Erythroblast (primary cell): ENCODE data around the gene TFDP2.
A peak's percentile ranks its signal among the peaks of the same experiment; 100 is the strongest.

ENCODE experiments used
- DNase-seq, 2 experiments: peaks; one replicate each; lab custom pipeline; 2025; lab: John Stamatoyannopoulos, UW
- GATA1 ChIP-seq: IDR thresholded peaks from 2 replicates; pipeline ENCODE4 v1.6.1; 2011; ENCODE audit warnings: low read depth, mild to moderate bottlenecking, control low read depth, low read length, moderate library complexity
- POLR2A ChIP-seq: IDR thresholded peaks from 2 replicates; pipeline ENCODE4 v1.6.1; 2011; ENCODE audit warnings: mild to moderate bottlenecking, low read length

Gene TFDP2

DNA sequence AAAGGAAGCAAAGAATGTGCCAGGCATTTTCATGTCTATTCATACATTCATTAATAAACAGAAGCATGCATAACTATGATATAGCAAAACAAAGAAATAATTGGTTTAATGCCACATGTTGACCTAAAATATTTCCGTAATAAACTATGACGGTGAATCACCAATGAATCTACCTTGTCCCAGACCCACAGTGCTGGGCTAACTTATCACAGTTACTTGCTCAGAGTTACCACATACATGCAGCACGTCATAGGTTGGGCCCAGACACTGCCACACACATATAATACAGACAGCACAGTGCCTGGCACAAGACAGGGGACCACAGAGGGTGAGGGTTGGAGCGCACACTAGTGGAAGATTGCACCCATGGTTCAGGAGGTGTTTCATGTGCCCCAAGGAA is 186.0 kb downstream of the TFDP2 start:
- no peak for TF ChIP-seq GATA1
- no peak for TF ChIP-seq POLR2A
- no peak for DNase-seq

GRCh38 chr3:141960731-141961130 is 188.6 kb downstream of the TFDP2 start:
- TF ChIP-seq POLR2A (no peak), GATA1 (no peak)
- DNase-seq = no peak

DNA sequence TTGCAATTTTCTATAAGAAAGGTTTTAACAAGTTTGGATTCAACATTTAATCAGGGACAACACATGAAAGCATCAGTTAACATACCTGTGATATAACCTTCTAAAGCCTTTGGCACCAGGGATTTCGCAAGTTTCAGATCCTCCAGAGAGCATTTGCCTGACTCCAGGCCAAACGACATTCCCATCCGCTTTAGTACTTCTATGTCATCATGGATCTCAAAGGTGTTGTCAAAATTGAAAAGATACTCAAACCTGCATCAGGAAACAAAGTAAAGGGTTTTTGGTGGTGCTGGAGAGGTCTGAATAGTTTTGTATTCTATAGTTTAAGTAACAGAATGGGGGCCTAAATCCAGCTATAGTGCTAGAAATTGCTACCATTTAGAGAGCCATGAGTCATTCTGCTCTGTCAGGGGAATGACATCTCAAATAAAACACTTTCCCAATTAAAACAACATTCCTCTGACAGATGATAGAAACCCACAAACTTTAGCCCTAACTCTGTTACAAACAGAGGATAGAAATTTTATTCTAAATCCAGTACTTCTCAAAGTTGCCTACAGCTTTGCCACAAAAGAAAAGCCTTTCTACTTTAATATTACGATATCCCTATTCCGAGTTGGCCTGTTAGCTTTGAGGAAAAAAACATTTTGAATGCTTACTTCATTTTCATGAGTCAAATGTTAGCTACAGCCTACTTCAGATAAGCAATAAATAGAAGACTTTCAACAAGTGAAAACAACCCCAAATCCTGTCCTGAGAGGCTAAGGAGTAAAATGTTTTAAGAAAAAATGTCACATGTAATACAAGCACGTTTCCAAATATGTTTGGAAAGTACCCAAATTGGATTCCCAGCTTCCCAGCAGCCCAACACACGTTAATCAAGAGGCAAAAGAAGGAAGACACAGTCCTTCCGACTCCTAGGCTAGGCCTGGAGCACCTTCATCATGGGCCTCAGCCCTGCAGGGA is 189.5 kb downstream of the TFDP2 start:
- DNase-seq = no peak
- TF ChIP-seq GATA1 (no peak), POLR2A (no peak)

DNA sequence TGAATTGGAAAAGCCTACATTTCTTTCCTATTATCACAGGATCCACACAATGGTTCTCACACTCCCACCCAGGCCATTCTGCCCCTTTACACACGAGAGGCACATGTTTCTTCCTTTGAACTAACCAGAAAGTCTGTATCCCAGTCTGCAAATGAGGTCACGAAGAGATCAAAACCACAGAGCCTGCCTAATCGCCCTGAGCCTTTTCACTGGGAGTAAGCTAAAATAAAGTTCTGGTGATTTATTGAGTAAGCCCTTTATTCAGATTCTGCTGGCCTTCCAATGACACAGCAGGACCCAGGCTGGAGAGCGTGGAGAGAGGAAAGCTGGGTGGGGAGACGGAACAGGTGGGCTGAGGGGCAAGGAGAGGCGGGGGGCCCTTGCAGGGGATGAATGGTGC is 194.2 kb downstream of the TFDP2 start:
- no peak for TF ChIP-seq GATA1
- TF ChIP-seq POLR2A = no peak
- DNase-seq = no peak

GRCh38 chr3:141952611-141953010 is 196.7 kb downstream of the TFDP2 start:
- no peak for DNase-seq
- TF ChIP-seq GATA1 = no peak
- no peak for TF ChIP-seq POLR2A

DNA sequence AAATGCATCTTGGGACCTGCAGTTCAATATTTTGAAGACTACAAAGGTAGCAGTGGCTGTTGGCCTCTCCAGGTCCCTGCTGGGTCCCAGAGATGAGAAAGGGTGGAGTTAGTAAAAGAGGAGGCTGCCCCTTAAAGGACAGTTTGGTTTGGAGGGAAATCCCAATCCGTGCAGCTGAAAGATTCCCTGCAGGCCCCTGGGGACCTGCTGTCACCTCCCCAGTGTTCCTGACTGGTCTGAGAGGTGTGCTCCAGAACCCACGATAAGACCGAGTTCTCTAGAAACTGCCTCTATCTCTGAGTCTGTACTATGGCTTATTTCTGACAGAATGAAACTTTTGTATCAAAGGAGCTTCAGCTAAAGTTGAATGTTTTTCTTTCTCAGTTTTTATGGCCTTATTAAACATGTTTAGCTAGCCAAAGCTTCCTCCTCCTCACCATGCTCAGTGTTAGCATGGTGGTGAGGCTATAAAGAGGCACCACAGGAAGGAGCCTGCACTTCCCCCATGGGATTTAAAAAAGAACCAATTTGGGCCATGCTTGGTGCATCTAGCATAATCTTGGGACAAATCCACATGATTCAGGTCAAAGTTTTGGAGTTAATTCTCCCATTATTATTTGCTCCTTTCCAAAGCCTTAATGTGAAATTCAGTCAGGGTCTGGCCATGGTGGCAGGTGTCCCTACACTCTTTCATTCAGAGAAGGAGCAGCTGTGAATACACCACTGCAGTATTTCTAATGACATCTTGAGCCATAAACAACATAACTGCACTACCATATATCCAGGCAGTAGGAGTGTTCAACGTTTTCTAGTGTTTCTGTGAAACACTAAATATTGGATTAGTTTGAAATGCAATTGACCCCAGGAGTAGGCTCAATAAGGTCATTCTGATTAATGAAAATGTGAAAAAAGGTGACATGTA is 198.5 kb downstream of the TFDP2 start:
- no peak for DNase-seq
- TF ChIP-seq POLR2A (no peak), GATA1 (no peak)

DNA sequence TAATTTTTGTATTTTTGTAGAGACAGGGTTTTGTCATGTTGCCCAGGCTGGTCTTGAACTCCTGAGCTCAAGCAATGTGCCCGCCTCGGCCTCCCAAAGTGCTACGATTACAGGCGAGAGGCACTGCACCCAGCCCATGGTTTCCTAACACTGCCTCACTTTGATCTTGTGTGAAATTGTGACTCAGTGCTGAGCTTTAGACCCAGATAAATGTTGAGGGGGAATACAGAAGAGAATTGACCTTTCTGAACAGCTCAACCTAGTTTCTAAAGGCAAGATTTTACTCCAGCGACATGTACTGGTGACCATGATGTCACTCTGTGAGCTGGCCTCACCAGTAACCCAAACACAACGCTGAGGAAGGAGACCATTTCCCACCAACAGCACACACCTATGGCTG is 199.4 kb downstream of the TFDP2 start:
- DNase-seq = no peak
- TF ChIP-seq POLR2A (no peak), GATA1 (no peak)

DNA sequence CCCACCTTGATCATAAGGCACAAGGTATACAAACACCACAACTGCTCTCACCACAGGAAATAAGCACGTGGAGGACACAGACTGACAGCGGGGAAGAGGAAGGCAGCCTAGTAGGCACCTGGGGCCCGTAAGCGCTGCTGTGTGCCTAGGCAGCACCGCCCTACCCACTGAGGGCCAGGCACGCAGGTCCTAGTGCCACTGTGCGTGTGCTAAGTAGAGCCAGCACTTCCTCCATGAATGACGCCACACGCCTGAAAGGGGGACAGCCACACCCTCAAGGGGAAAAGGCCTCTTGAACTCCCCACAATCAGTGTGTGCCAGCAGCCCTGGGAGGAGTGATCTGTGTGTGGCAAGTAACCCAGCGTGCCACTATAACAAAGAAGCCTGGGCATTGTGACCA is 199.9 kb downstream of the TFDP2 start:
- TF ChIP-seq POLR2A = no peak
- no peak for TF ChIP-seq GATA1
- no peak for DNase-seq

DNA sequence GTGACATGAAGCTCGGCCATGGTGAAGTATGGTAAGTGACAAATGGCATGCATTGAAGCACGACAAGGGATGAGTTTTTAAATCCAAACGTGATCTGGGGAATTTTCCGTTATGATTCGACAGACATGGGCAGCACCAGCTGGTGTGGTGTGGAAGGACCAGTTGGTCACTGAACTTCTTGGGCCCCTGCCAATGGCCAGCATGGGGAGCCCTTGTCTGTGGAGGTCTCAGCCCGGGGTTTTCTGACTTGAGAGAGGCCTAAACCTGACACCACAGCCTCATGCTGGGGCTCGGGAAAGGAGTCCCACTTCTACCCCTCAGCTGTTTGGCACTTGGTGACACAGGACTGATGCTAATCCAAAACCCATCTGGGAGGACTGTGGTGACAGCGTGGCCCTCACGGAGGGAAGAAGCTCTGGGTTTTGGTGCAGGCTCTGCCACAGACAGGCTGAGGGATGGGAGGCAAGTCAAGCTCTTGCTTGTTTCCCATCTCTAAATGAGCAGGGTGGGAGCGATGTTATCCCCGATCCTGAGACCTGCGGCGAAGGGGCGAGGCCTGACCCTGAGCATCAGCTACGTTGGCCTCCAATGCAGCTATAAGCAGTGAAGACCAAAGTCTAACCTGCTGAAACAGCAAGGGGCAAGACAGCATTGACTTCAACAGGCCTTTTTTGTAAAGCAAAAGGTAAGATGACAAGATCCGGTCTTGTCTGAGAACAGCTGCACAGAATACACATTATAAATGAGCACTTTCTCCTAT is 203.4 kb downstream of the TFDP2 start:
- TF ChIP-seq GATA1 = no peak
- peak; percentile 11 for TF ChIP-seq POLR2A

GRCh38 chr3:141942006-141942405 is 207.3 kb downstream of the TFDP2 start:
- no peak for TF ChIP-seq POLR2A
- TF ChIP-seq GATA1 = no peak

More for the DNA sequence above, 203.4 kb downstream of the TFDP2 start:
- no peak for DNase-seq

DNA sequence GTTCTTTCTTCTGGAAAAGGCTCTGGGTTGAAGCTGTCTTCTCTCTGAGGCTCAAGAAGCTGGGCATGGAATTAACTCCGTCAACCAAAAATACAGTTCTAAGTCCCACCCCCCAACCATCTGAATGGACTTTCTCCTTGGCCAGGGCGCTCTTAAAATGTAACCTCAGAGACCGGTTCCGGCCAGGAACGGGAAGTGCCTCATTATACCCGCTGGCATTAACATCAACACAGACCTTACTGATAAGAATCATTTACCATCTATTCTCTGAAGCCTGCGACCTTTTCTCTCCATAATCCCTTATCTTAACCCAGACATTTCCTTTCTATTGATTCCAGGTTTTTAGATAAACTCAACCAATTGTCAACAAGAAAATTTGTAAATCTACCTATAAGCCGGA is 208.3 kb downstream of the TFDP2 start:
- no peak for TF ChIP-seq GATA1
- TF ChIP-seq POLR2A = no peak
- no peak for DNase-seq

More at GRCh38 chr3:141942006-141942405, 207.3 kb downstream of the TFDP2 start:
- peak in 1 of 2 experiments; percentile 47 for DNase-seq

DNA sequence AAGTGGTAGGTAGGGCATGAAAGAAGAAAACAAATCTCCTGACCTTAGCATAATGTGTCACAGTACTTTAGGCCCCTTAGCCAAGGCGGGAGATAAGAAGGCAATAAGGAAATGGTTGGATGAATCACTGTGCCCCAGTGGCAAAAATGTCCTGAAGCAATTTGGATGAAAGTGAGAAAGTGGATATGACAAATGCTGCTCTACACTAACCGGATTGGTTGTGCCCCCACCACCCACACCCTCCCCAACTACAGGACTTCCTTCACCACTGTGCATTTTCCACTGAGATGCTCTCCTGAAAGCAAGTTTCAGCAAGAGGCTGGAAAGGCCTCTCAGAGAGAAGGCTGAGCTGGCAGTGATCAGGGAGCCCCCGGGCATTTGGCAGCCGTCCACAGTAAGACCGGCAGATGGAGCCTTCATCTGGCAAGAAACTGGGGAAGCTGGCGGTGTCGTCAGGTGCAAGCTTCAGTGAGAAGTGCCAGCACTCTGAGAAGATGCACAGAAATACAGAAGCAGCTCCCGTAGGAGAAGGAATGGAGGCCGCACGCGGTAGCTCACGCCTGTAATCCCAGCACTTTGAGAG is 209.1 kb downstream of the TFDP2 start:
- no peak for TF ChIP-seq GATA1
- no peak for TF ChIP-seq POLR2A
- DNase-seq = no peak

DNA sequence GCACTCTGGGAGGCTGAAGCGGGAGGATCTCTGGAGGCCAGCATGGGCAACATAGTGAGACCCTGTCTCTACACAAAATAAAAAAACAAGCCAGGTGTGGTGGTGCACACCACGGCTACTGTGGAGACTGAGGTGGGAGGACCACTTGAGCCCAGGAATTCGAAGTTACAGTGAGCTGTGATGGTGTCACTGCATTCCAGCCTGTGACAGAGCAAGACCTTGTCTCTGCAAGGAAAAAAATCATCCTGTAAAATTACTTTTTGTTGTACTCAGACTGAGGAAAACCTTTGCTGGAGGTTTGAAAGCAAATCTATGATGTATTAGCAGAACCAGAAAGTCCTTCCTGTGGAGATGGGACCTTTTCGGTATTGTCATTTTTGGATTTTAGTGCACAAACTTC is 209.6 kb downstream of the TFDP2 start:
- DNase-seq = no peak
- TF ChIP-seq POLR2A (no peak), GATA1 (no peak)
